ENCODE results near the gene ZSCAN10.

- TF ChIP-seq, protein P1, sequence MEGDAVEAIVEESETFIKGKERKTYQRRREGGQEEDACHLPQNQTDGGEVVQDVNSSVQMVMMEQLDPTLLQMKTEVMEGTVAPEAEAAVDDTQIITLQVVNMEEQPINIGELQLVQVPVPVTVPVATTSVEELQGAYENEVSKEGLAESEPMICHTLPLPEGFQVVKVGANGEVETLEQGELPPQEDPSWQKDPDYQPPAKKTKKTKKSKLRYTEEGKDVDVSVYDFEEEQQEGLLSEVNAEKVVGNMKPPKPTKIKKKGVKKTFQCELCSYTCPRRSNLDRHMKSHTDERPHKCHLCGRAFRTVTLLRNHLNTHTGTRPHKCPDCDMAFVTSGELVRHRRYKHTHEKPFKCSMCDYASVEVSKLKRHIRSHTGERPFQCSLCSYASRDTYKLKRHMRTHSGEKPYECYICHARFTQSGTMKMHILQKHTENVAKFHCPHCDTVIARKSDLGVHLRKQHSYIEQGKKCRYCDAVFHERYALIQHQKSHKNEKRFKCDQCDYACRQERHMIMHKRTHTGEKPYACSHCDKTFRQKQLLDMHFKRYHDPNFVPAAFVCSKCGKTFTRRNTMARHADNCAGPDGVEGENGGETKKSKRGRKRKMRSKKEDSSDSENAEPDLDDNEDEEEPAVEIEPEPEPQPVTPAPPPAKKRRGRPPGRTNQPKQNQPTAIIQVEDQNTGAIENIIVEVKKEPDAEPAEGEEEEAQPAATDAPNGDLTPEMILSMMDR (IDR thresholded peaks at IDR 0.05; ENCODE audit: insufficient read depth, low read length) = no peak
- no peak for TF ChIP-seq POLR2AphosphoS5 (IDR thresholded peaks at IDR 0.05; ENCODE audit: low read depth)
Observed at GRCh38 chr16:3143189-3143588, 44.1 kb upstream of the ZSCAN10 start.
